HG03108 (cell line): ENCODE results near the gene ALDOA.
"Not testable (repeated sequence)": the region's sequence is repeated elsewhere in the genome, so short reads cannot be mapped to it uniquely, and the experiment has no call there.

Experiments
- ATAC-seq: cut with Tn5 transposase; IDR thresholded peaks from one replicate; pipeline ENCODE4 v1.9.1; 2021; ENCODE audit warnings: moderate library complexity; ENCODE audit not compliant: unreplicated experiment

The ALDOA gene

GRCh38 chr16:30065102-30065942 is at the start of gene ALDOA:
TSS of gene ALDOA (plus strand) at chr16:30065760. CDS start at chr16:30066898, 1,138 bp downstream.
- peak; percentile 74 for ATAC-seq

DNA sequence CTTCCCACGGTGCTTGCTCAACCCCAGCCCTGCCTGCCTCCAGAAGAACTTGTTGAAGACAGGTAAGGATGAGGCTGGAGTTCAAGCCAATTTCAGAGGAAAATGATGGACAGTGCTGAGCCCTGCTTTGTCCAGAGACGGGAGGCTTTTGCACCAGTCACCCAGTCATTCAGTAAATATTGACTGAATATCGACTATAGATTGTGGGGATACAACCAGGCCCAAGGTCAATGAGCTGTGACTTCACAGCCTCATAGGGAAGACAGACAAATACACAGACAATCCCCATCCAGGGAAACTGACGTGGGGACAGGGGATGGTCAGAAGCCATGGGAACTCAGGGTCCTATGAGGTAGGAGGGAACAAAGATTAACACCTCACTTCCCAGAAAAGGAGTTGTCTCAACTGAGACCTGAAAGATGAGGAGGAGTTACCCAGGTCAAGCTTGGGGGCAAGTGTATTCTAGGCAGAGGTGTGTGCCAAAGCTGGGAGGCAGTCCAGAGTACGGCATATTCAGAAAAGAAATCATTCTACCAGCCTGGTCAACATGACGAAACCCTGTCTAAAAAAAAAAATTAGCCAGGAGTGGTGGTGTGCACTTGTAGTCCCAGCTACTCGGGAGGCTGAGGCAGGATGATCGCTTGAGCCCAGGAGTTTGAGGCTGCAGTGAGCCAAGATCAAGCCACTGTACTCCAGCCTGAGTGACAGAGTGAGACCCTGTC is 48.8 kb upstream of the ALDOA start:
- no peak for ATAC-seq

GRCh38 chr16:30017277-30017656 is 48.3 kb upstream of the ALDOA start:
- no peak for ATAC-seq

DNA sequence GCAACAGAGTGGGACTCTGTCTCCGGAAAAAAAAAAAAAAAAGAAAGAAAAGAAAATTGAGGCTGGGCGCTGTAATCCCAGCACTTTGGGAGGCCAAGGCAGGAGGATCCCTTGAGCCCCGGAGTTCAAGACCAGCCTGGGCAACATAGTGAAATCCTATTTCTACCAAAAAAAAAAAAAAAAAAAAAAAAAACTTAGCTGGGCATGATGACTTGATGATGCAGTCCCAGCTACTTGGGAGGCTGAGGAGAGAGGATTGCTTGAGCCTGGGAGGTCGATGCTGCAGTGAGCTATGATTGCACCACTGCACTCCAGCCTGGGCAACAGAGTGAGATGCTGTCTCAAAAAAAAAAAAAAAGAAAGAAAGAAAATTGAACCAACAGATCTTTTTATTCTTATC is 47.6 kb upstream of the ALDOA start:
- ATAC-seq, result not testable (repeated sequence)

- ATAC-seq, result no peak
Measured at GRCh38 chr16:30018731-30019158, 46.8 kb upstream of the ALDOA start.

- ATAC-seq, result no peak
Measured at GRCh38 chr16:30022887-30023286, 42.7 kb upstream of the ALDOA start, which contains the start of gene C16orf92. TSS of gene C16orf92 (plus strand) at chr16:30023198. CDS start at chr16:30023341, 143 bp downstream.

- no peak for ATAC-seq
Measured at GRCh38 chr16:30023586-30023985, 42.0 kb upstream of the ALDOA start.

- no peak for ATAC-seq
Measured at GRCh38 chr16:30024451-30024850, 41.1 kb upstream of the ALDOA start.

GRCh38 chr16:30025156-30025555 is 40.4 kb upstream of the ALDOA start:
- no peak for ATAC-seq

- no peak for ATAC-seq
Measured at GRCh38 chr16:30025574-30025973, 40.0 kb upstream of the ALDOA start.

DNA sequence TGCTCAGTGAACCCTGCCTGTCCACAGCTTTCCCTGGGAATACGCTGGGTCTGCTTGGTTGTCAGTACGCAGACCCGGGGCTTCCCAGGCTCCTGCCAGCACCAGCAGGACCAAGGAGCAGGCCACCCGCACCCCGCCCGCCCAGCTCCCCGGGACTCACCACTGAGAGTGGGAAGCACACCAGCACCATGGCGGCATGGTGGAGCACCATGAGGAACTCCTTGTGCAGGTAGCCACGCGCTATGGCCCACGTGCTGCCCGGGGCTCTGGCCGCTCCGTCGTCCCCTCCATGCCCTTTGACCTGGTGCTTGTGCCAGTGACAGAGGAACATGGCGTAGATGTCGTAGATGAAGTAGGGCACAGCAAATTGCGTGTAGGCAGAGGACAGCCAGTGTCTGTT is 39.1 kb upstream of the ALDOA start:
- no peak for ATAC-seq

DNA sequence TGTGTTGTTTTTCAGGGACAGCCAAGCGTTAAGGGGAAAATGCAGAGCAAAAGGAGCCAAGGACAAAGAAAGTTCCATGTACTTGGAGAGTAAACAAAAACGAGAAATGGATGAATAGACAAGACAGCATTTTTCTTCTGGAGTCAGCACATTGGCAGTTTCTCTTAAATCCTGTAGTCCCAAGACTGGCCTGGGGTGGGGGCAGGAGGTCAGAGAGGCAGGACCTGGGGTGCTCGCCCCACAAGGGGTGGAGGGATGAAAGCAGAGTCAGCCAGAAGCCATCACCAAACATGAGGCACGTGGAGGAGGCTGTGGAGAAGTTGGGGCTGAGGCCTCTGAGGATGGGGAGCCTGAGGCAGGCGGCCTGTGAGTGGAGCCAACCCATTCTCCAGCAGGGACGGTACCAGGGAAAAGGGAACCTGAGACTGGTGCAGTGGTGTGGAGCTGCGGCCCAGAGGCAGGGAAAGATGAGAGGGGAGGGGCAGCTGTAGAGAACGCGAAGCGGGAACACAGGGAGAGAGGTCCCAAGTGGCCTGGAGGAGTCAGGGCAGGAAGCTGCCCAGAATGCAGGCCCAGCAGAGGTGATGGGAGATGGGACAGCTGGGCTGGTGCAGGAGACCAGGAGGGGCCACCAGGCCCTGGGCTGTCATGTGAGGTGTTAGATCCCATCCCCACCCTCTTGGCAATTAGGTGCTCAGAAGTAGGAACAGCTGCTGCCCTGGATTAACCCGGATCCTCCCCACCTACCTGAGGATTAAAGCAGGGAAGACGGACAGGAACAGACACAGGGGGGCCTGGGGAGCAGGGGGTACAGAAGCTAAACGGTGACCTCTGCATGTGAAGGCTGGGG is 37.7 kb upstream of the ALDOA start:
- no peak for ATAC-seq

- ATAC-seq, result no peak
Measured at GRCh38 chr16:30028438-30029076, 37.0 kb upstream of the ALDOA start.

- ATAC-seq, result no peak
Measured at GRCh38 chr16:30030011-30030685, 35.4 kb upstream of the ALDOA start.

DNA sequence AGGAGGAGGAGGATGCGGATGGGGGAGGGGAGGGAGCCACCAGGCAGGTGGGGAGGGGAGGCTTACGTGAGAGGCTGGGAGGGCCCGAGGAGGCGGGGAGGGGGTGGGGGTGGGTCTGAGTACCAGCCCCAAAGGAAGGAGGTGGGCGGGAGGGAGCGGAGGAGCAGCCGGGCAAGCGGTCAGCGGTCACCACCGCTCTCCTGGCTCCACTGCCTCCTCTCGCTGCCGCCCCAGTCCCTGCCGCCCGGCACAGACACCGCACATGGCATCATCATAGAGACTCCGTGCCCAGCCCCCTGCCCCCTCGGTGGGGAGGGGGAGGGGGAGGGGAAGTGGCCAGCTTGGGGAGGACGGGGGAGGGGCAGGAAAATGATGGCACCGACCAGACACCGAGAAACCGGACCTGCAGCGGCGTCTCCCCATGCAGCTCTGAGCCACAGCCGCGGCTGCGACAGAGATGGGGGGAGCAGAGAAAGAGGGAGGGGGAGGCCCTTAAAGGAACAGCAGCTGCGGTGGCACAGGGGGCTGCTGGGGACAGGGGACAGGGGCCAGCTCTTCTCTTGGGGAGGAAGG is 34.6 kb upstream of the ALDOA start, which contains the start of gene TLCD3B:
Gene TLCD3B, minus strand, starts transcription at position 431 of the 573 bp plus-strand sequence. CDS start 744 bp downstream, outside the sequence.
- no peak for ATAC-seq

- no peak for ATAC-seq
Measured at GRCh38 chr16:30031477-30031918, 34.1 kb upstream of the ALDOA start.

DNA sequence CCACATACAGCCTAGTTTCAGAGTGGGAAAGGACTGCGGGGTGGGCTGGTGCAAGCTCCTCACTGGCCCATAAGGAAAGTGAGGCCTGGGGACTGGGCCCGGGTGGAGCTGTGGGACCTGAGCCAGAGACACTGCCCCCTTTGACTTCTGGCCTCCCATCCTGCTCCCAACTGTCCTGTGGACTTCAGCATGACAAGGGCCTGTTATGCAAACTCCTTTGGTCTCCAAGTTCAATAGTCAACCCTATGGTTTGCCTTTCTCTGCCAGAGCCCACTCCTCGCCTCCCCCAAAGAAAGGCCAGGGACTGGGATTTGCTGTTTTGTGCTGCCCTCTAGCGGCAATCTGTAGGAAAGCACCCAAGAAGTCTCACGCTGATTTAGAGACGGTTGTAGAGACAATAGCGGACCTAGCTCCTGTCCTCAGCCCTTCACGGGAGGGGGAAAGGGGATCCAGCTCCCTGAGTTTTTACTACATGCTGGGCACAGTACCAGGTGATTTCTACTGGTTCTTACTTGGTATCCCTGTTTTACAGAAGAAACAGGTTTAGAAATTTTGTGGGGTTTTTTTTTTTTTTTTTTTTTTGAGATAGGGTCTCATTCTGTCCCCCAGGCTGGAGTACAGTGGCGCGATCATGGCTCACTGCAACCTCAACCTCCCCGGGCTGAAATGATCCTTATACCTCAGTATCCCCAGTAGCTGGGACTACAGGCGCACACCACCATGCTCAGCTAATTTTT is 33.3 kb upstream of the ALDOA start:
- no peak for ATAC-seq

DNA sequence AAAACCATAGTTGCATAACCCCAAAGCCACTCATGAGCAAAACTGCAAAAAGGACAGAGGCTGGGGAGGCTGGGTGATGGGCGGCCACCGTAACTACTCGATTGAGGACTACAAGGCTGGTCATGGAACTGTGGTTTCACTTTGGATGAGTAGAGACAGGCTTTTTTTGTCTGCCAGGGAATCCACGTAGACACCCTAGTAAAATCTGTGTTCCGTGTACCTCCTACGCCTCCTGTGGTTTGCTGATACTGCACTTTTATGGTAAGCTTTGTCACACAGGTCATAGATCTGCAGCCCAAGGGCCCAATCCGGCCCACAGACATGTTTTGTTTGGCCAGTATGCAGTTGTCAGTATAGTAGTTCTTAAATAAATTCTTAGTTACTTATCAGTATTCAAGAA is 32.3 kb upstream of the ALDOA start:
- ATAC-seq, result no peak

DNA sequence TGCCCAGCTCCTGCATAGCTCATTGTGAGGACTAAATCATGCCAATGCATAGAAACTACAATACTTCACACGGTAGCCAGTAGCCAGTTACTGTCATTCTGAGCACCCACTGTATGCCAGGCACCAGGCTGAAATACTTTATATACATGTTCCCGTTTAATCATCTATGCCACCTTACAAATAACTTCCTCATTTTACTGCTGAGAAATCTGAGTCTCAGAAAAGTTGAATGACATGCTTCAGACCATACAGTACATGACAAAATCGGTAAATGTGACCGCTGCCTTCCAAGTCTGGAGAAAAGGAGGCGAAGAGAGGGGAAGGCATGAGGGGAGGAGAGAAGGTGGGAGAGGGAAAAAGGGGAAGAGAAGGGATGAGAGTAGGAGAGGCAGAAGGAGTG is 25.3 kb upstream of the ALDOA start:
- no peak for ATAC-seq
